HG02588 (cell line): ENCODE measurements around the gene RAD23B.
A peak's percentile ranks its signal among the peaks of the same experiment; 100 is the strongest.

Experiments
- ATAC-seq: cut with Tn5 transposase; IDR thresholded peaks from one replicate; pipeline ENCODE4 v1.9.1; 2021; ENCODE audit warnings: mild to moderate bottlenecking, moderate library complexity; ENCODE audit not compliant: unreplicated experiment

The RAD23B gene

GRCh38 chr9:107333363-107333762 is 50.3 kb downstream of the RAD23B start:
- no peak for ATAC-seq

GRCh38 chr9:107334103-107334776 is 51.2 kb downstream of the RAD23B start:
- no peak for ATAC-seq

- ATAC-seq: no peak
Observed at GRCh38 chr9:107335331-107335730, 52.3 kb downstream of the RAD23B start.

GRCh38 chr9:107336718-107337360 is 53.8 kb downstream of the RAD23B start:
- ATAC-seq: no peak

- ATAC-seq: no peak
Observed at GRCh38 chr9:107337676-107338590, 54.9 kb downstream of the RAD23B start.

- ATAC-seq: no peak
Observed at GRCh38 chr9:107338911-107339659, 56.0 kb downstream of the RAD23B start.

- ATAC-seq: peak; percentile 89
Observed at GRCh38 chr9:107340920-107341632, 58.0 kb downstream of the RAD23B start.

- no peak for ATAC-seq
Observed at GRCh38 chr9:107342476-107343161, 59.5 kb downstream of the RAD23B start.

- ATAC-seq: no peak
Observed at GRCh38 chr9:107345327-107345726, 62.2 kb downstream of the RAD23B start.

GRCh38 chr9:107348836-107349235 is 65.8 kb downstream of the RAD23B start:
- ATAC-seq: no peak

- ATAC-seq: no peak
Observed at GRCh38 chr9:107350443-107350842, 67.4 kb downstream of the RAD23B start.

- ATAC-seq: no peak
Observed at GRCh38 chr9:107351382-107352045, 68.4 kb downstream of the RAD23B start.

GRCh38 chr9:107355394-107355793 is 72.3 kb downstream of the RAD23B start:
- no peak for ATAC-seq

- ATAC-seq: no peak
Observed at GRCh38 chr9:107358986-107359385, 75.9 kb downstream of the RAD23B start.

GRCh38 chr9:107360098-107360497 is 77.0 kb downstream of the RAD23B start:
- no peak for ATAC-seq

- no peak for ATAC-seq
Observed at GRCh38 chr9:107361816-107362215, 78.7 kb downstream of the RAD23B start.

GRCh38 chr9:107363516-107364152 is 80.6 kb downstream of the RAD23B start:
- ATAC-seq: no peak

- no peak for ATAC-seq
Observed at GRCh38 chr9:107367727-107368502, 84.8 kb downstream of the RAD23B start.
